HG03342 (cell line): ENCODE data around the gene SARS2.
"Not testable (repeated sequence)": the region's sequence is repeated elsewhere in the genome, so short reads cannot be mapped to it uniquely, and the experiment has no call there.

Experiments
- ATAC-seq: cut with Tn5 transposase; IDR thresholded peaks from one replicate; pipeline ENCODE4 v1.9.1; 2021; ENCODE audit warnings: mild to moderate bottlenecking, moderate library complexity; ENCODE audit not compliant: unreplicated experiment

Gene SARS2

DNA sequence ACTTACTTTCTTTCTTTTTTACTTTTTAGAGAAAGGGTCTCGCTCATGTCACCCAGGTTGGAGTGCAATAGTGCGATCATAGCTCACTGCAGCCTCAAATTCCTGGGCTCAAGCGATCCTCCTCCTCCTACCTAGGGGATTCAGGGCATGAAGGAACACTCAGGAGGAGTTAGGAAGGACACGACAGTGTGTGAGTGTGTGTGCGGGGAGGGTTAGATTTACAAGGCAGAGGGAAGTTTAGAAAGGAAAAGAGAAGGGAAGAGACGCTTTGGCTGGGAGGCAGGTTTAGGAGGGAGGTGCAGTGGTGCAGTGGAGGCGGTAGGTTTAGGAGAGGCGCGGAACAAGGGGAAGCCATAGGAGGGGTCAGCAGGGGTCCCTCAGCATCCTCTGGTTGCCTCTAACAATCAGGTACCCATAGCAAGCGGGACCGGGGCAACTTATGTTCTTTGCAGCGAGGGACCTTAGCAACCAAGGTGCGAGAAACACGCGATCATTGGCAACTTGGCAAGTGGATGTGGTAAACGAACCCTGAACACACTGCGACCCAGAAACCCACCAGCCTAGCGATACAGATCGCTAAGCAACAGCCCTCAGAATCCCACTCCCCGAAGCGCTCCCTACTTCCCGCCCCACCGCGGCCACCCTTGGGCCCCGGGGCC lies 31.6 kb downstream of the SARS2 start:
- ATAC-seq: no peak

DNA sequence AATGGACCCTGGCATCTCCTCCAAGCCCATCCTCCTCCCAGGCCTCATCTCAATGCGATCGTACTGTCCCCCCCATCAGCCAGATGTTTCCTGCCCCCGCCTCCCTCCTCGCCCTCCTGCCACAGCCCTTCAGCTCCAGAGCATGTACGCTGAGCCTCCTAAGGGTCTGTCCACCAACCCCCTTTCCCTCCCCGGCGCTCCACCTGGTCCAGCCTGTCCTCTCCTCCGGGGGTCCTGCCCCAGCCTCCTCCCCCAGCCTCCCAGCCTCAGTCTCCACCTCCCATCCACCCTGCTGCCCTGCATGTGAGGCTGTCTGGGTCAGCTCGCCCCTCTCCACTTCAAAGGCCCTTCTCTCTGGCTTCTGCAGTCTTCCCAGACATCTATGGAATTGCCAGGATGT lies 35.6 kb downstream of the SARS2 start:
- no peak for ATAC-seq

DNA sequence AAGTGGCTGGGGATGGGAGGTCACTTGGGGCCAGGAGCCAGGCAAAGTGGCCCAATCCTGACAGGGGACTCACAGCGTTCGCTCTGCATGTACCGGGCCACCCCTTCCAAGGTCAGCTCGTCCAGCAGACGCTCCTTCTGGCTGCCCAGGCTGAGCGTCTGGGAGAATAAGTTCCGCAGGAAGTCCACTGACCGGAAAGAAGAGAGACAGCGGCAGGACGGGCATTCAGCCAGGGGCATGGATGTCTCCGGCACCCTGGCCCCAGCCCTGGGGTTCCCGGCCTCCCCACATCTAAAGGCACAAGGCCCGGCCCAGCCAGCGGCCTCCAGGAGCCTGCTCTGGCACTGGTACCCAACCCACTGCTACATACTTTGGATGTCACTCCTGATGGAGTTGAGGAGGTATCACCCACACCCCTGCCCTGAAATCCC lies 37.2 kb downstream of the SARS2 start:
- ATAC-seq: no peak

DNA sequence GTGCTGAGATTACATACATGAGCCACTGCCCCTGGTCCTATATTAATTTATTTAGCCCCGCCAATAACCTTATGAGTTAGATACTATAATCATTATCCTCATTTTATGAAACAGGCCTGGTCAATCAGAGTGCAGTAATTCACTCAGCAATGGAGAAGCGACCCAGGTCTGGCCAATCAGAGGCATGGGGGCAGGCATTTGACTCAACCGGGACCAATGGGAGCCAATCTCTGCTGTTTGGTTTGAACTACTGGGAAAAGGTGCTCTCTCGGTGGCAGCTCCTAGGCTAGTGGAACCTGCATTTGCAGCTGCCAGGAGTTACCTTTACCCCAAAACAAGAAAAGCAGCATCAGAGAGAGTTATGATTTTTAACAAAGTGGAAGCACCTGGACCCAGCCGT lies 37.7 kb downstream of the SARS2 start:
- ATAC-seq: no peak

DNA sequence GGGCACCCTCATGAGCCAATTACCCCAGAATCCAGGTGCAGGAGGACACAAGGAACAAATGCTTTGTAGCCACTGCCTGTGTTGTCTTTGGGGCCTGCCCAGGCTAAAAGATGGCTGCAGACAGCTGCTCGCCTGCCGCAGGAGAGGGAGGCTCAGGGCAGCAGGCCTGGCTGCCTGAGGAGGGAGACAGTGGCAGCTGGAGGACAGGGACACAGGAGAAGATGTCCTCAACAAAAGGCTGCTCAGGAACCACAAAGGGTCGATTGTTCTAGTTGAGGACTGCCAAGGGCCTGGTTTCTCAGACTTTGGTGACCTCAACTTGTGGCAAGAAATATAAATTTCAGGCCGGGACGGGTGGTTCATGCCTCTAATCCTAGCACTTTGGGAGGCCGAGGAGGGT lies 38.8 kb downstream of the SARS2 start:
- no peak for ATAC-seq

DNA sequence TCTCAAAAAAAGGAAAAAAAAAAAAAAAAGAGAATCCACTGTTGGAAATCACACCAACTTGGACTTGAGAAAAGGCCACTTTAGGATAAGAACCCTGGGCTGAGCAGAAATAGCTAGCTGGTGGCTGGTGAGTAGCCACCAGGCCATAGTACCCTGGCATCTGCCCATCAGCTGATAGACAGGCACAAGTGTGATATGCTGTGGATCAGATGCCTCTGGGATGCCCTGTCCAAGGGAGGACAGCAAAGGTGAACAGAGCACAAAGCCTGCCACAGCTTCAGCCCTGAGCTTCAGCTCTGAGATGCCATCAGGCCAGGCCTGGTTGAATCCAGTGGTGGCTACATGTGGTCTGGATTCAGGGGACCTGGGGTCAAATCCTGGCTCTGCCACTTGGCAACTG lies 39.9 kb downstream of the SARS2 start:
- ATAC-seq: no peak

DNA sequence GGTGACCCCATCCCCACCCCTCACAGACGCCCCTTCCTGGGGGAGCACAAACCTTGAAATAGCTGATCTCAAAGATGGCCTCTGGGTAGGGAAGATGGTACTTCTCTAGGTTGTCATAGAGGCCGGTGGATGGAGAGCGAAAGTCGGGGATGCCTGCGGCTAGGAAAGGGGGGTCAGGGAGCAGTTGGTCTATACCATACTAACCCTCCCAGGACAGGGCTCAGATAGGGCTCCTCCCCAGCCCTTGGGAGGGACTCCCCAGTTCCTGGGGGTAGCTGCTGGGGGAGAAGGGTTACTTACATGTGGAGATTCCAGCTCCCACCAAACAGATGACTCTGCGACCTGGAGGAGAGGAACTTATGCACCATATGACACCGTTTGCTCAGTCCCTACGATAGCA lies 40.8 kb downstream of the SARS2 start:
- no peak for ATAC-seq

DNA sequence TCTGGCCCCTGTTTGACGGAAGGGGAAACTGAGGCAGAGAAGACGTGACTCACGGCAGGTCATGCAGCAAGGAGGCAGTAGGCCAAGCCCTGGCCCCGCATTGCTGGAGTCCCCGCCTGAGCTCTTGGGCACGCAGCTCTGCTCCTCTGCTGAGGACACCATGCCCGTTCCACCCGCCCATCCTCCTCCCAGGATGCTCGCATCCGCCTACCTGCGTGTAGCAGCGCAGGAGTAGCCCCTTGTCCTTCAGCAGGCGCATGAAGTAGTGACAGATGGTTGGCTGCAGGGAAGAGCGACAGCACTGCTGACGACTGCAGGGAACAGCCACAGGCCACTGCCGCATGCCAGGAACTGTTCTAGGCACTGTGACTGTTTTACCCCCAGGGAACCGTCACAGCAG lies 41.7 kb downstream of the SARS2 start:
- ATAC-seq: no peak

DNA sequence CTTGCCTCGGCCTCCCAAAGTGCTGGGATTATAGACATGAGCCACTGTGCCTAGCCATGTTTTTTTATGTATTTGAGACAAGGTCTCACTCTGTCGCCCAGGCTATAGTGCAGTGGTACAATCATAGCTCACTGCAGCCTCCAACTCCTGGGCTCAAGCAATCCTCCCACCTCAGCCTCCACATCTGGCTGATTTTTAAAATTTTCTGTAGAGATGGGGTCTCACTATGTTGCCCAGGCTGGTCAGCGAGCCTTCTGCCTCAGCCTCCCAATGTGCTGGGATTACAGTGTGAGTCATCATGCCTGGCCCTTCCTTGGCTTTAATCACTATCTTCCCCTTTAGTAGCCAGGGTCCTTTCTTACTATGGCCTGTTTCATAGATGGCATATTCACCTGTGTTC lies 45.9 kb downstream of the SARS2 start:
- not testable (repeated sequence) for ATAC-seq

DNA sequence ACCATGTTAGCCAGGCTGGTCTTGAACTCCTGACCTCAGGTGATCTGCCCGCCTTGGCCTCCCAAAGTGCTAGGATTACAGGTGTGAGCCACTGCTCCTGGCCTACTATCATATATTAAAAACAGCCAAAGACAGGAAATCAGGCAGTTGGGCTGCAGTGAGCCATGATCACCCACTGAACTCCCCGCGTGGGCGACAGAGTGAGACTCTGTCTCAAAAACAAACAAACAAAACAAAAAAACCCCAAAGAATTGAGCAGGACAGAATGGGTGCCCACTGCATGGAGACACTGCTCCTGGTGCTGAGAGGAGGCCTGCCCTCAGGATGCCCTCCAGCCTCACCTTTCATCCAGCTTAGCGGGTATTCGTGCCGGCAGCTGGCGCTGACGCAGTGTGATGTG lies 47.3 kb downstream of the SARS2 start:
- ATAC-seq: no peak

DNA sequence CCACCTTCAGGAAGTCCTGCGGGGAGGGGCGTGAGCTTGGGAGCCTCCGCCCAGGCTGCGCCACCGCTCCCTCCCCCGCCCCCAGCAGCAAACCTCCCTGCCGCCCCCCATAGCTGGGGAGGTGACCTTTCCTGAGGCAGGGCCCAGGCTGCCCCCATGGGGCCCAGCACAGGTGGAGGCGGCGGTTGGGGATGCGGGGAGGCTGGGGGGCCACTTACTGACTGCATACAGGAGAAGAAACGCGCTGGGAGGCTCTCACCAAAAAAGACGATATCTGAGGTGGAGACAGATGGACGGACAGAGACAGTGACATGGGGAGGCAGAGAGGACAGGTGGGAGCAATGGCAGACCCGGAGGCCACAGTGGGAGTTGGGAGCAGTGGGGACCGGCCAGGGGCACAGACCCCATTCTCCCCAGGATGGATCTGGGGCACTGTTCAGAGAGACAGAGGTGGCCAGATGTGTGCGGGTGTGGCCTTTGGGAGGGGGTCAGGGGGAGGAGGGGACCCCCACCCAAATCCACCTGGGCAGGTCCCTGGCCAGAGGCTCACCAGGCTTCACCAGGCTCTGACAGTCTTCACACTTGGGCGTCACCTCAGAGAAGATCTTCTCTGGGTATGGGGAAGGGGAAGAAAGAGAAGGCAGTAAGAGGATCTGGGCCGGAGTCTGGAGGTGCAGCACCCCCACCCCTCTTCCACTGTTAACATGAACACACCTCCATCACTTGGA lies 49.5 kb downstream of the SARS2 start:
- no peak for ATAC-seq

DNA sequence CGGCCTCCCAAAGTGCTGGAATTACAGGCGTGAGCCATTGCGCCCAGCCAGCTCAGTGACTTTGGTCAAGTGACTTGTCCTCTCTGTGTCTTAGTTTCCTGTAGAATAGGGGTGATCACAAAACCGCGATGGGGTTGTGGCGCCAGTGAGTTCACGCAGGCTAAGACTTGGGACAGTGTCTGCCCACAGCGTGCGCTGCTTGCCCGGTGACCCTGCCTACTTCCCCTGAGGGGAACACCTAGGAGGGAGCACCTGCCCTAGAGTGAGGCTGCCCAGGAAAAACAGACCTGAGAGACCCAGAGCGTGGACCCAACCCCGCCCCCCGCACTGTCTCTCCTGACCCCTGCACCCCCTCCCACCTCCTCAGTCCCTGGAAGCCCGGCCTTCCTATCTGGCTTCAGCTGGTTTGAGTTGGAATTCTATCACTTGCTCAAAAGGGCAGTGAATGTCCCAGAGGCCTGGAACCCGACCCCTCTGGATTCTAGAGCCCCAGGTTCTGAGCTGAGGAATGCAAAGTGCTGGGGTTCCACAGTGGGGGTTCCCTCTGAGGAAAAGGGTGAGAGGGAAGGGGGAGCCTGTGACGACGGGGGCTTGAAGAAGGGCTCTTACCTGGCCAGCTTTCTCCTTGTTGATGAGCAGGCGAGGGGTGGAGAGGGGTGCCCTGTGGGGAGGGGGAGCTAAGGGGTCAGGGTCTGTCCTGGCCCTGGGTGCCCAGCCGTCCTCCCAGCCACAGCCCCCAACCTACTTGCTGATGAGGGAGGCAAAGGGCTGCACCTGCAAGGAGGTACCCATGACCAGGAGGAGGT lies 50.3 kb downstream of the SARS2 start:
- ATAC-seq: no peak

DNA sequence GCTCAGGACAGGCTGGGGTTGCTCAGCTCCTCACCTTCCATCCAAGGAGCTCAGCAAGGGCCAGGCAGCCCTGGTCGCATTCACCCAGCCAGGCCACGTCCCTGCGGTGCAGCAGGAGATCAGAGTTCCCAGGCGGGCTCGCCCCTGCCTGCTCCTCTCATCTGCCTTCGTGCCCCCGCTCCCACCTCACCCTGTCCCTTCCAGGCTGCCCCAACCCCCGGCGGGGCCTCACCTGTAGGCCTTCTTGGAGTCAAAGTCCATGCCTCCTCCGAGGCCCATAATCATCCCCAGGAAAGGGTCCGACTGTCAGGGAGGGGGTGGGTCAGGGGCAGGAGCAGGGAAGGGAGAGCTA lies 51.2 kb downstream of the SARS2 start:
- no peak for ATAC-seq

DNA sequence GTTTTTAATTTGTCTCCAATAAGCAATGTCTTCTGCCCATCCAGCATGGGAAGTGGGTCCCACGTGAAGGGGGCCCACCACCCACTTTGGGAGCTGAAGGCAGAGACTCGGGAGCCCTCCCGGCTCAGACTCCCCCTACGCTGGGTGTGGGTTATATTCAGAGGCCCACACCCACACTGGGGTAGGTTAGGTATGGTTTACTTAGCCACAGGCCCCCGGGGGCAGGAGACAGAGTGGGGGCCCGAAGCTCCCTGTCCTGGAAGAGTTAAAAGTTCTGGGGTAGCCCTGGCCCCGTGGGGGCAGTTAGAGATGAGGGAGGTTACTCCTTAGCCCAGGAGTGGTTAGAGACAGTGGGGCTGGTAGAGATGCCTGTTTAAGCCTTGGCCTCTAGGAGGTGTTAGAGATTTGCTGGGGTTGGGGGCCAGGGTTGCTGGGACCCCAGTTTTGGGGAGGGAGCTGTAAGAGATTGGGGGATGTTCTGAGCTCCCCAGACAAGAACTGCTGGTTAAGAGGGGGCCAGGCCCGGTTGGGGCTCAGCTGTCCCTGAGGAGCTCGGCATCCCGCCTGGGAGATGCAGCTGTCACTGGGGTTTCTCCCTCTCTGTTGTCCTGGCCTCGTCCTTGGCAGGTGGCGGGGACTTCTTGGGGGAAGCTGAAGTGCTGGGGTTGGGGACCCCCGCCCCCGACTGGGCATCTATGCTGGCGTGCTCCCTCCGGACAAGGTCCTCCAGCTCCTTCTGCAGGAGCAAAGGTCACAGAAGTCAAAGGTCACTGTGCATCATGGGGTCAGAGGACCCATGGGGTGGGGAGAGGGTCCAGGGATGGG lies 51.8 kb downstream of the SARS2 start:
- no peak for ATAC-seq

DNA sequence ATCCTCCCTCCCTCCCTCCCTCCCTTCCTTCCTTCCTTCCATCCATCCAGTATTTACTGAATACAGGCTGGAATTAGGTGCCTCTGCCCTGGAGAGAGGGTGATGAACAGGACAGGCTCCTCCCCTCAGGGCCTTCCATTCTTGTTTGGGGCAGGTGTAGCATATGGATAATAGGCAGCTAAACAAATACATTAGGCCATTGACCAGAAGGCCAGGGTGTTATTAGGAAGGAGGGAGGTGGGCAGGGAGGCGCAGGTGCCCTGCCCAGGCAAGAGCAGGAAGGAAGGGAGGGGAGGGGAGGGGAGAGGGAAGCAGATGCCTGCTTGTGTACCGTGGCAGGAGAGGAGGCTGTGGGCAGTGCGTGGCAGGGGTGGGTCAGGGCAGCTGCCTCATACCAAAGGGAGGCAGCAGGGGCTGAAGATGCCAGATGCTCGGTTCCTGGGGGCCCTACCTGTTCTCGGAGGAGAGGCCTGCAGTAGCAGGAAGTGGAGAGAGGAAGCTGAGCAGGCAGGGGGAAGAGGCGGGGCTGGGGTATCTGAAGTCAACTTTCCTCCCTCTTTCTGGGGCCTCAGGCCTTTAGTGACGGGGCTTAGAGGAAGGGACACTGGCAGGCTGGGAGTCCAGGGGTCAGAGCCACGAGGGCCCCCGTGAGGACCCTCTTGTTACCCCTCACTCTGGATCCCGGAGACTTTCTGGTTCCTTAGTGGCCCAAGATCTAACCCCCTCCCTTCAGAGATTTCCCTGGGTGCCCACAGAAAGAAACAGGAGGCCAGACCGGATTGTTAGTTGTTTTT lies 52.6 kb downstream of the SARS2 start, which contains the start of gene RINL:
RINL (minus strand) TSS at position 495 of the 794 bp plus-strand sequence. CDS start 1,533 bp downstream, outside the sequence.
- ATAC-seq: peak; percentile 52

DNA sequence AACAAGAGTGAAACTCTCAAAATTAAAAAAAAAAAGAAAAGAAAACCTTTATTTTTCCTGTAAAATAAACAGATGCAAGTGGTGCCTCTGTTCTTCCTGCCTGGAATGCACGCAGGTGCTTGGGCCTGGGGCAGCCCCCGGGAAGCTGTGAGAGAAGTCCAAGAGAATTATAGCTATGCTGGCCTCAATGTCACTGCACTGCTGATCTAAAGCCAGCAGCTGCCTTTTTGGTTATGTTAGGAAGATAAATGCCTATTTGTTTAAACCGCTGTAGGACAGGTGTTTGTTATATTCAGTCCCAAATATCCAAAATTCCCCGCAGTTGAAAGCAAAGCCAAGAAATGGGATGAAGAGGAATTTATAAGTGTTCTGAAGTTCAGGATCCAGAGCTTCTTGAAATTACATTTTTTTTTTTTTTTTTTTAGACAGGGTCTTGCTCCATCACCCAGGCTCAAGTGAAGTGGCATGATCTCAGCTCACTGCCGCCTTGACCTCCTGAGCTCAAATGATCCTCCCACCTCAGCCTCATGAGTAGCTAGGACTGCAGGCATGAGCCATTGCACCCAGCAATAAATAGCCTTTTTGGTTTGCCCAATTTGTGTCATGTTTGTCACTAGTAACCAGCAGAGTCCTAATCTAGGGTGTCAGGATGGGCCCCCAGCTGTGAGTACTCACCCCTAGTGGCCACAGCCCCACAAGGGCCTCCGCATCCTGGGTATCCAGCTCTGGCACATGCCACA lies 54.7 kb downstream of the SARS2 start:
- no peak for ATAC-seq

DNA sequence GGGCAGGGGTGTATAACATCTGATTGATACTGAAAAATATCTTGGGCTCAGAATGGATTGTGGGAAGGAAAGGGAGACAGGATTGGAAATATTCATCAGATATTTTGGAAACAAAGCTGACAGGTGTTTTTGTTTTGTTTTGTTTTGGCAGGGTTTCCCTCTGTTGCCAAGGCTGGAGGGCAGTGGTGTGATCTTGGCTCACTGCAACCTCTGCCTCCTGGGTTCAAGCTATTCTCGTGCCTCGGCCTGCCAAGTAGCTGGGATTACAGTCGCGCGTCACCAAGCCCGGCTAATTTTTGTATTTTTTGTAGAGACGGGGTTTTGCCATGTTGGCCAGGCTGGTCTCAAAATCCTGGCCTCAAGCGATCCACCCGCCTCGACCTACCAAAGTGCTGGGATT lies 57.2 kb downstream of the SARS2 start:
- ATAC-seq: not testable (repeated sequence)

DNA sequence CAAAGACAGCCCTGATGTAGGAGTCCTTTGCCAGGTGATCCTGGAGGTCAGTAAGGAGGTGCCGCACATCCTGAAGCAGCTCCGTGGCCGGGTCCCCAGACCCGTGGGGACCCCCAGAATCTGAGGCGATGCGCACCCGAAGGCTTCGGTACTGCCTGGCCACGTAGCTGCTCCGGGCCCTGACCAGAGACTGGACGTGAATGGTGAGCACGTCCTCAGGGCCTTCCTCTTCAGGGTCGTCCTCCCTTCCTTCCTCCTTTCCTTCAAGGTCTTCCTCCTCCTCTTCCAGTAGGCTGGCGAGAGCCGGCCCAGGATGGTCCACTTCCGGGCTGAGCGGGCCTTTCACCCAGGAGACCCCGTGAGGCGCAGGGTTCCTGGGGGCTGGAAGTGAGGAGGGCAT lies 60.0 kb downstream of the SARS2 start:
- ATAC-seq: no peak

DNA sequence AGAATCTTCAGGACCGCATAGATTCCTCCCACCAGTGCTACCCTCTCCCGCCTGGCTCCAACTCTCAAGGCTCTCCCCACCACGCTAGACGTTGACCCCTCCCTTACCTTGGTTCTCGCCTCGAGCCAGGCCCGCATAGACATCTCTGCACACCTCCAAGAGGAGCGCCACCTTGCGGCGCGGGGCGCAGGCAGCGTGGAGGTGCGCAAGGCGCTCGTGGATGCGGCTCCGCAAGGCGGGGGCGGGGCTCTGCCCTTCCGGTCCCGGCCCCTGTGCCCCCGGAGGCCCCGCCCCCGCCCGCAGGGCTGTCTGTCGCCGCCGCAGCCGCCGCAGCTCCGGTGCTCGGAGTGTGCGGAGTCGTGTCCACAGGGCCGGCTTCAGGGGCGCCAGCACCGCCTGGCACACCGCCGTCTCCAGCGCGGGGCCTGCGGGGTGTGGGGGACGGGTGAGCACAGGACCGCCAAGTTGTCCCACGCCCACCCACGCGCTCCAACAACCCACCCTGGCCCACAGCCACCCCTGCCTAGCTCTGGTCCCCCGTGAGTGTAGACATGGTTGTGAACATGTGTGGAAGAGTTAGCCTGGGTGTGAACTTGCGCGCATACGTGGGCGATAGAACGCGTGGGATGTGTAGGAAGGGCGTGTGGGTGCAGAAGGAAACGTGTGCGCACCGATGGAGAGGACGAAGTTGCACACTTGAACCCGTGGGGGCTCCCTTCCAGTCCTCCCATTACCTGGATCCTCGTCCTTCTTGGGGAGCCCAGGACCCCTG lies 60.5 kb downstream of the SARS2 start:
- no peak for ATAC-seq
